ENCODE results near the gene MIA2.
"Not testable (repeated sequence)": the region's sequence is repeated elsewhere in the genome, so short reads cannot be mapped to it uniquely, and the experiment has no call there.

MIA2 gene

DNA sequence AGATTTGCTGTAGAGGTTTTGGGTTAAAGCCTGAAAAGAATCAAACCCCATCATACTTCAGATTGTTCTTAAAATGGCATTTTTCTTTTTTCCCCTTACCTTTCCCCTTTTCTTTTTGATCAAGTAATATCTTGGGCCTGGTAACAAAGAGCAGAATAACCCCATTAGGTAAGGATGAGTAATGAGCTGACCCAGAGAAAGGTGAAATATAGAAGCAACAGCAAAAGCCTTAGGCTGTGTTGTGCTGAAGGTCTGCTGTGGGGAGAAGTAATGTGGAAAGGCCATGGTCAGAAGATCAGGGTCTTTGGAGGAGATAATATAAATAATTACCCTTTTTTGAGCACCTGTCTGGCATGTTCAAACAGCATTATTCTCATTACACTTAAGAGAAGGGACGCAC, 42.3 kb downstream of the MIA2 start:
- no peaks in the 10 kb centered on the region for H3K27me3 ChIP-seq (ENCODE audit: insufficient read depth, poor library complexity, severe bottlenecking)
- no peak overlapping the region for H3K4me3 ChIP-seq (replicated peaks; ENCODE audit: insufficient read depth, low read length)
- H3K27ac ChIP-seq (replicated peaks), result no peak overlapping the region
- DNase-seq (ENCODE audit: low read depth in 1 of 2, low spot score in 1 of 2), result no peak
- TF ChIP-seq, protein P1, sequence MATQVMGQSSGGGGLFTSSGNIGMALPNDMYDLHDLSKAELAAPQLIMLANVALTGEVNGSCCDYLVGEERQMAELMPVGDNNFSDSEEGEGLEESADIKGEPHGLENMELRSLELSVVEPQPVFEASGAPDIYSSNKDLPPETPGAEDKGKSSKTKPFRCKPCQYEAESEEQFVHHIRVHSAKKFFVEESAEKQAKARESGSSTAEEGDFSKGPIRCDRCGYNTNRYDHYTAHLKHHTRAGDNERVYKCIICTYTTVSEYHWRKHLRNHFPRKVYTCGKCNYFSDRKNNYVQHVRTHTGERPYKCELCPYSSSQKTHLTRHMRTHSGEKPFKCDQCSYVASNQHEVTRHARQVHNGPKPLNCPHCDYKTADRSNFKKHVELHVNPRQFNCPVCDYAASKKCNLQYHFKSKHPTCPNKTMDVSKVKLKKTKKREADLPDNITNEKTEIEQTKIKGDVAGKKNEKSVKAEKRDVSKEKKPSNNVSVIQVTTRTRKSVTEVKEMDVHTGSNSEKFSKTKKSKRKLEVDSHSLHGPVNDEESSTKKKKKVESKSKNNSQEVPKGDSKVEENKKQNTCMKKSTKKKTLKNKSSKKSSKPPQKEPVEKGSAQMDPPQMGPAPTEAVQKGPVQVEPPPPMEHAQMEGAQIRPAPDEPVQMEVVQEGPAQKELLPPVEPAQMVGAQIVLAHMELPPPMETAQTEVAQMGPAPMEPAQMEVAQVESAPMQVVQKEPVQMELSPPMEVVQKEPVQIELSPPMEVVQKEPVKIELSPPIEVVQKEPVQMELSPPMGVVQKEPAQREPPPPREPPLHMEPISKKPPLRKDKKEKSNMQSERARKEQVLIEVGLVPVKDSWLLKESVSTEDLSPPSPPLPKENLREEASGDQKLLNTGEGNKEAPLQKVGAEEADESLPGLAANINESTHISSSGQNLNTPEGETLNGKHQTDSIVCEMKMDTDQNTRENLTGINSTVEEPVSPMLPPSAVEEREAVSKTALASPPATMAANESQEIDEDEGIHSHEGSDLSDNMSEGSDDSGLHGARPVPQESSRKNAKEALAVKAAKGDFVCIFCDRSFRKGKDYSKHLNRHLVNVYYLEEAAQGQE (IDR thresholded peaks at IDR 0.05; ENCODE audit: insufficient replicate concordance, low read depth), result no peak
- TF ChIP-seq GABPA (IDR thresholded peaks at IDR 0.05; ENCODE audit: low read depth) (no peak), SPI1 (IDR thresholded peaks at IDR 0.05; ENCODE audit: borderline replicate concordance, low read depth) (no peak), POLR2AphosphoS5 (IDR thresholded peaks at IDR 0.05; ENCODE audit: low read depth) (no peak)
- TF ChIP-seq, protein P2, sequence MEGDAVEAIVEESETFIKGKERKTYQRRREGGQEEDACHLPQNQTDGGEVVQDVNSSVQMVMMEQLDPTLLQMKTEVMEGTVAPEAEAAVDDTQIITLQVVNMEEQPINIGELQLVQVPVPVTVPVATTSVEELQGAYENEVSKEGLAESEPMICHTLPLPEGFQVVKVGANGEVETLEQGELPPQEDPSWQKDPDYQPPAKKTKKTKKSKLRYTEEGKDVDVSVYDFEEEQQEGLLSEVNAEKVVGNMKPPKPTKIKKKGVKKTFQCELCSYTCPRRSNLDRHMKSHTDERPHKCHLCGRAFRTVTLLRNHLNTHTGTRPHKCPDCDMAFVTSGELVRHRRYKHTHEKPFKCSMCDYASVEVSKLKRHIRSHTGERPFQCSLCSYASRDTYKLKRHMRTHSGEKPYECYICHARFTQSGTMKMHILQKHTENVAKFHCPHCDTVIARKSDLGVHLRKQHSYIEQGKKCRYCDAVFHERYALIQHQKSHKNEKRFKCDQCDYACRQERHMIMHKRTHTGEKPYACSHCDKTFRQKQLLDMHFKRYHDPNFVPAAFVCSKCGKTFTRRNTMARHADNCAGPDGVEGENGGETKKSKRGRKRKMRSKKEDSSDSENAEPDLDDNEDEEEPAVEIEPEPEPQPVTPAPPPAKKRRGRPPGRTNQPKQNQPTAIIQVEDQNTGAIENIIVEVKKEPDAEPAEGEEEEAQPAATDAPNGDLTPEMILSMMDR (IDR thresholded peaks at IDR 0.05; ENCODE audit: insufficient read depth, low read length), result no peak

DNA sequence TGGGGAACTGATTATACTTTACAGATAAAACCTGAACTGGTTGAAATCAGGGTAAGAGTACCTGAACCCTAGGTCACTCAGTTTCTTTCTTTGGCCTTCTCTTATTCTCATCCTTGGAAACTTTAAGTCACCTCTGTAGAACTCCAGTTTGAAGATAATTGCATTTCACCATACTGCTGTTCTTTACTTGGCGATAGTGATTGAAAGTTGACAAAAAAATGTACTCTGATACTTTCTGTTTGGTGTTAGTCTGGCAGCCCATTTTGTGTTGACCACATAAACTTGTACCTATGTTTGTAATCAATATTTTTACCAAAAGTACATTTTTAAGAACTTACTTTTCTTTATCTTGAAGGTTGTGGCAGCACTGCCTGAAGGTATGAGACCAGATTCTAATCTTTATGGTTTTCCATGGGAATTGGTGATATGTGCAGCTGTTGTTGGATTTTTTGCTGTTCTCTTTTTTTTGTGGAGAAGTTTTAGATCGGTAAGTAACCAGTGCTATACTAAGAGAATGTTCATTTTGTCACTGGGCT, 42.9 kb downstream of the MIA2 start:
- TF ChIP-seq SPI1 (IDR thresholded peaks at IDR 0.05; ENCODE audit: borderline replicate concordance, low read depth) (no peak), POLR2AphosphoS5 (IDR thresholded peaks at IDR 0.05; ENCODE audit: low read depth) (no peak), GABPA (IDR thresholded peaks at IDR 0.05; ENCODE audit: low read depth) (no peak)
- TF ChIP-seq, protein P2 (IDR thresholded peaks at IDR 0.05; ENCODE audit: insufficient read depth, low read length), result no peak
- TF ChIP-seq, protein P1 (IDR thresholded peaks at IDR 0.05; ENCODE audit: insufficient replicate concordance, low read depth), result no peak
- Histone ChIP-seq H3K27me3 (ENCODE audit: insufficient read depth, poor library complexity, severe bottlenecking) (no peaks in the 10 kb centered on the region), H3K4me3 (replicated peaks; ENCODE audit: insufficient read depth, low read length) (no peak overlapping the region), H3K27ac (replicated peaks) (no peak overlapping the region)
- DNase-seq (ENCODE audit: low read depth in 1 of 2, low spot score in 1 of 2), result no peak

DNA sequence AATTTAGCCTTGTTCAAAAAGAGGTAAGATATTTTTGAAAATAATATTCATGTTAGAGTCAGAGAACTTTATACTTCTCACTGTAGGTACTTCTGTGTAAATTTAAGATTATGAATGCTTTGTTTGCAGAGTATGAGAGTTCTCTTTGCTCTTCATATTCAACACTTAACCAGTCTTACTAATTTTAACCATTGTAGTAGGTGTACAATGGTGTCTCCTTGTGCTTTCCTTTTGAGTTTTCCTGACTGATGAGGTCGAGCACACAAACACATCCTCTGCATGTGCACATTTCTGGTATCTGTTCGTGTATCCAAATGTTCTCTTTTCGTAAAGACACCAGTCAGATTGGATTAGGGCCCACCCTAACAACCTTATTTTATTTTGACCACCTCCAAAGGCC, 45.8 kb downstream of the MIA2 start:
- H3K27ac ChIP-seq (replicated peaks), result no peak overlapping the region
- no peak for TF ChIP-seq GABPA (IDR thresholded peaks at IDR 0.05; ENCODE audit: low read depth)
- DNase-seq (ENCODE audit: low read depth in 1 of 2, low spot score in 1 of 2), result no peak
- H3K4me3 ChIP-seq (replicated peaks; ENCODE audit: insufficient read depth, low read length), result no peak overlapping the region
- no peaks in the 10 kb centered on the region for H3K27me3 ChIP-seq (ENCODE audit: insufficient read depth, poor library complexity, severe bottlenecking)

DNA sequence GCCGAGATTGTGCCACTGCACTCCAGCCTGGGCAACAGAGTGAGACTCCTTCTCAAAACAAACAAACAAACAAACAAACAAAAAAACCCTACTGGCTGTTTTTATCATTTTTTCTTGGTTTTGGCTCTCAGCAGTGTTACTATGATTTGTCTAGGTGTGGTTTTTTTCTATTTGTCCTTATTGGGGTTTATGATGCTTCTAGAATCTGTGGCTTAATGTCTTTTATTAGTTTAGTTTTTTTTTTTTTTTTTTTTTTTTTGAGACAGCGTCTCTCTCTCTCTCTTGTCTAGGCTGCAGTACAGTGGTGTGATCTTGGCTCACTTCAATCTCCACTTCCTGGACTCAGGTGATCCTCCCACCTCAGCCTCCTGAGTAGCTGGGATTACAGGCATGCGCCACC, 47.0 kb downstream of the MIA2 start:
- not testable (repeated sequence) for H3K4me3 ChIP-seq (replicated peaks; ENCODE audit: insufficient read depth, low read length)

DNA sequence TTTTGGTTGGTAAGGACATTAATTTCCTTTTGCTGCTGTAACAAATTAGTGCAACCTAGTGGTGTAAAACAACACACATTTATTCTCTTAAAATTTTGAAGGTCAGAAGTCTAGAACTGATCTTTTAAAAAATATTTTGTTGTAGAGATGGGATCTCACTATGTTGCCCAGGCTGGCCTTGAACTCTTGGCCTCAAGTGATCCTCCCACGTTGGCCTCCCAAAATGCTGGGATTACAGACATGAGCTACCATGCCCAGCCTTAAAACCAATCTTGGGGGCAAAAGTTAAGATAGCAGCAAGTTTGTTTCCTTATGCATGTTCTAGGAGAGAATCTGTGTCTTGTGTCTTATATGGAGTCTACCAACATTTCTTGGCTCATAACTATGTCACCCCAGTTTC, 55.8 kb downstream of the MIA2 start:
- no peak overlapping the region for H3K27ac ChIP-seq (replicated peaks)
- H3K4me3 ChIP-seq (replicated peaks; ENCODE audit: insufficient read depth, low read length), result no peak overlapping the region
- no peaks in the 10 kb centered on the region for H3K27me3 ChIP-seq (ENCODE audit: insufficient read depth, poor library complexity, severe bottlenecking)
- TF ChIP-seq SPI1 (IDR thresholded peaks at IDR 0.05; ENCODE audit: borderline replicate concordance, low read depth) (no peak), POLR2AphosphoS5 (IDR thresholded peaks at IDR 0.05; ENCODE audit: low read depth) (no peak), GABPA (IDR thresholded peaks at IDR 0.05; ENCODE audit: low read depth) (no peak)
- TF ChIP-seq, protein P1 (IDR thresholded peaks at IDR 0.05; ENCODE audit: insufficient replicate concordance, low read depth), result no peak
- TF ChIP-seq, protein P2 (IDR thresholded peaks at IDR 0.05; ENCODE audit: insufficient read depth, low read length), result no peak
- no peak for DNase-seq (ENCODE audit: low read depth in 1 of 2, low spot score in 1 of 2)

More for the DNA sequence above, 47.0 kb downstream of the MIA2 start:
- DNase-seq (ENCODE audit: low read depth in 1 of 2, low spot score in 1 of 2); H3K27ac ChIP-seq (replicated peaks); H3K27me3 ChIP-seq (ENCODE audit: insufficient read depth, poor library complexity, severe bottlenecking): not testable (repeated sequence)
